Progenitor cell of endocrine pancreas (in vitro differentiated cells): Measurements from ENCODE around the gene STX5. TPM values are rescaled to one million over a fixed set of nuclear protein-coding genes. Genes with fewer than 3 reads are reported as not detected.
"Not testable (repeated sequence)": the region's sequence is repeated elsewhere in the genome, so short reads cannot be mapped to it uniquely, and the experiment has no call there.

ENCODE experiments used
- DNase-seq: peaks from one replicate; pipeline ENCODE4 v3.0.0; 2021; ENCODE audit warnings: low spot score; ENCODE audit not compliant: unreplicated experiment
- H3K27ac Mint-ChIP-seq: 2 replicates; pipeline ENCODE4 v1.8.0; 2021; ENCODE audit warnings: mild to moderate bottlenecking, moderate library complexity, mixed read lengths
- H3K27me3 Mint-ChIP-seq: 2 replicates; pipeline ENCODE4 v1.8.0; 2021; ENCODE audit warnings: mixed read lengths
- H3K36me3 Mint-ChIP-seq: 2 replicates; pipeline ENCODE4 v1.8.0; 2022; ENCODE audit warnings: mixed read lengths; ENCODE audit not compliant: insufficient read depth
- H3K4me1 Mint-ChIP-seq: 2 replicates; pipeline ENCODE4 v1.8.0; 2021; ENCODE audit warnings: low read depth, mixed read lengths
- H3K4me3 Mint-ChIP-seq: 2 replicates; pipeline ENCODE4 v1.8.0; 2021; ENCODE audit warnings: low read depth, mild to moderate bottlenecking, moderate library complexity, mixed read lengths
- H3K9me3 Mint-ChIP-seq: 2 replicates; pipeline ENCODE4 v1.8.0; 2021; ENCODE audit warnings: low read depth, mixed read lengths
- CTCF ChIP-seq: fragments of 200-600 bp; sonication (generic); IDR thresholded peaks from one replicate; pipeline ENCODE4 v1.5.0; 2021; ENCODE audit warnings: antibody characterized with exemption, mild to moderate bottlenecking; ENCODE audit not compliant: unreplicated experiment
- total RNA-seq: library from RNA; stranded (reverse); gene quantifications from 2 replicates; pipeline ENCODE4 v1.2.1, GENCODE V29; 2021

Gene STX5
- total RNA-seq, 1 donor from 2014 or later = 45.3 TPM

GRCh38 chr11:62830904-62831519 is 839 bp downstream of the STX5 start:
- peak overlapping the region; percentile 93 for H3K4me3 Mint-ChIP-seq
- H3K36me3 Mint-ChIP-seq = peaks cover 15% of the 10 kb centered on the region
- no peaks in the 10 kb centered on the region for H3K9me3 Mint-ChIP-seq

GRCh38 chr11:62828130-62828529 is 3.7 kb downstream of the STX5 start:
- not testable (repeated sequence) for H3K27ac Mint-ChIP-seq, H3K27me3 Mint-ChIP-seq, DNase-seq, H3K4me3 Mint-ChIP-seq, H3K9me3 Mint-ChIP-seq
- Mint-ChIP-seq H3K4me1 (peaks cover 14% of the 10 kb centered on the region), H3K36me3 (peaks cover 23% of the 10 kb centered on the region)

More at GRCh38 chr11:62830904-62831519, 839 bp downstream of the STX5 start:
- H3K27me3 Mint-ChIP-seq = no peaks in the 10 kb centered on the region
- no peak for DNase-seq
- no peak for TF ChIP-seq CTCF
- H3K4me1 Mint-ChIP-seq = peaks cover 16% of the 10 kb centered on the region
- peak overlapping the region; percentile 100 for H3K27ac Mint-ChIP-seq

- Mint-ChIP-seq H3K36me3 (peaks cover 35% of the 10 kb centered on the region), H3K4me1 (no peaks in the 10 kb centered on the region), H3K27ac (no peak overlapping the region)
Measured at GRCh38 chr11:62823677-62824076, 8.2 kb downstream of the STX5 start.

GRCh38 chr11:62817129-62817528 is 14.7 kb downstream of the STX5 start:
- no peaks in the 10 kb centered on the region for H3K27me3 Mint-ChIP-seq

More at GRCh38 chr11:62823677-62824076, 8.2 kb downstream of the STX5 start:
- Mint-ChIP-seq H3K27me3 (no peaks in the 10 kb centered on the region), H3K4me3 (no peak overlapping the region), H3K9me3 (no peaks in the 10 kb centered on the region)
- DNase-seq = no peak
- TF ChIP-seq CTCF = no peak

GRCh38 chr11:62816557-62816956 is 15.3 kb downstream of the STX5 start:
- Mint-ChIP-seq H3K36me3 (peaks cover 9% of the 10 kb centered on the region), H3K4me1 (no peaks in the 10 kb centered on the region), H3K9me3 (no peaks in the 10 kb centered on the region), H3K27ac (no peak overlapping the region), H3K27me3 (no peaks in the 10 kb centered on the region), H3K4me3 (no peak overlapping the region)
- no peak for TF ChIP-seq CTCF
- DNase-seq = no peak

More at GRCh38 chr11:62817129-62817528, 14.7 kb downstream of the STX5 start:
- Mint-ChIP-seq H3K4me1 (no peaks in the 10 kb centered on the region), H3K9me3 (no peaks in the 10 kb centered on the region), H3K36me3 (peaks cover 9% of the 10 kb centered on the region), H3K4me3 (no peak overlapping the region), H3K27ac (no peak overlapping the region)
- TF ChIP-seq CTCF = no peak
- DNase-seq = no peak

- no peak for TF ChIP-seq CTCF
- Mint-ChIP-seq H3K4me1 (no peaks in the 10 kb centered on the region), H3K27me3 (no peaks in the 10 kb centered on the region), H3K27ac (no peak overlapping the region), H3K9me3 (no peaks in the 10 kb centered on the region), H3K36me3 (no peaks in the 10 kb centered on the region), H3K4me3 (no peak overlapping the region)
- no peak for DNase-seq
Measured at GRCh38 chr11:62811659-62812058, 20.2 kb downstream of the STX5 start.
